ENCODE measurements around the gene ZNF536. TPM values are rescaled to one million over a fixed set of nuclear protein-coding genes. Genes with fewer than 3 reads are reported as not detected.

ZNF536 gene
- total and polyA plus RNA-seq, 9 of the 15 experiments (the other 6 are each of a cell fraction or from before 2014, with no cell fraction given): not detected

DNA sequence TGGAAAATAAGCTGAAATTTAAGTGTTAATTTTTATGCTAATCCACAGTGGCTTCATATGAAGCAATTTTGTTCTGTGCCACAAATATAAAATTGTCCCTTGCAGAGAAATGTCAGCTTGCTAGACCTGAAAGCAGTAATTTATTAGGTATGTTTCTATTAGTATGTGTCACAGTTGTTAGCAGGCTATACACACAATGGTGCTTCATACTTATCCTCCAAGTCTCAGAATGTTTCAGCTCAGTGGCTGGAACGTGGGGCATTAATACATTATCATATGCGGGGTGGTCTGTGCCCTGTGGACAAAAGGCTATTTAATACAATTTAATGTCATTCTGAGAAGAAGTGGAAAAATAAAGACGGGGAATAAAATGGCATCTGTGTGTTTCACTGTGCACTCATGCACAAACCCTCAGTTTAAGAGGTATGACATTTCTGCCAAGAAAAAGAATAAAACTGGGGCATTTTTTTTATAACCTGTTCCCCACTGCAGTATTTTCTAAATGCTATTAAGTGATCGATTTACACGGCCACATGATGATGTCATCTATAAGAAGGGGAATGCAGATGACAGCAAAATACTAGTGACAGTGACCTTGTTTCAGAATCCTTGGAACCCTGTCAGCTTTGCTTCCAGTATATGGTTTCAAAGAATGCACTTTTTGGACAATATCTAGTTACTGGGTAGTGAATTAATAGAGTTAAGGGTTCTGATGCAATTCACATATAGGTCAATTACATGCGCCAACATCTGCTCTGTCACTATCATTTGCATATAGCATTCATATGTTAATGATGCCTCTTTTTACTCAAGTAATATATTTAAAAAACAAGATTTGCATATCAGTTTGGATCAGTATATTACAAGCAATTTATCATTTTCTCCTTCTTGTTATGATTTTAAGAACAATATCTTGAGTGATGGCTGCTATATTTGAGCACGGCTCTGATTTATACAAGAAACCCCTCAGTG lies 21.2 kb upstream of the ZNF536 start (continued):
- TF ChIP-seq, protein P1, sequence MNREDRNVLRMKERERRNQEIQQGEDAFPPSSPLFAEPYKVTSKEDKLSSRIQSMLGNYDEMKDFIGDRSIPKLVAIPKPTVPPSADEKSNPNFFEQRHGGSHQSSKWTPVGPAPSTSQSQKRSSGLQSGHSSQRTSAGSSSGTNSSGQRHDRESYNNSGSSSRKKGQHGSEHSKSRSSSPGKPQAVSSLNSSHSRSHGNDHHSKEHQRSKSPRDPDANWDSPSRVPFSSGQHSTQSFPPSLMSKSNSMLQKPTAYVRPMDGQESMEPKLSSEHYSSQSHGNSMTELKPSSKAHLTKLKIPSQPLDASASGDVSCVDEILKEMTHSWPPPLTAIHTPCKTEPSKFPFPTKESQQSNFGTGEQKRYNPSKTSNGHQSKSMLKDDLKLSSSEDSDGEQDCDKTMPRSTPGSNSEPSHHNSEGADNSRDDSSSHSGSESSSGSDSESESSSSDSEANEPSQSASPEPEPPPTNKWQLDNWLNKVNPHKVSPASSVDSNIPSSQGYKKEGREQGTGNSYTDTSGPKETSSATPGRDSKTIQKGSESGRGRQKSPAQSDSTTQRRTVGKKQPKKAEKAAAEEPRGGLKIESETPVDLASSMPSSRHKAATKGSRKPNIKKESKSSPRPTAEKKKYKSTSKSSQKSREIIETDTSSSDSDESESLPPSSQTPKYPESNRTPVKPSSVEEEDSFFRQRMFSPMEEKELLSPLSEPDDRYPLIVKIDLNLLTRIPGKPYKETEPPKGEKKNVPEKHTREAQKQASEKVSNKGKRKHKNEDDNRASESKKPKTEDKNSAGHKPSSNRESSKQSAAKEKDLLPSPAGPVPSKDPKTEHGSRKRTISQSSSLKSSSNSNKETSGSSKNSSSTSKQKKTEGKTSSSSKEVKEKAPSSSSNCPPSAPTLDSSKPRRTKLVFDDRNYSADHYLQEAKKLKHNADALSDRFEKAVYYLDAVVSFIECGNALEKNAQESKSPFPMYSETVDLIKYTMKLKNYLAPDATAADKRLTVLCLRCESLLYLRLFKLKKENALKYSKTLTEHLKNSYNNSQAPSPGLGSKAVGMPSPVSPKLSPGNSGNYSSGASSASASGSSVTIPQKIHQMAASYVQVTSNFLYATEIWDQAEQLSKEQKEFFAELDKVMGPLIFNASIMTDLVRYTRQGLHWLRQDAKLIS (CRISPR knock-in tag; IDR thresholded peaks at IDR 0.05): no peak
- TF ChIP-seq ZNF140 (CRISPR knock-in tag; IDR thresholded peaks at IDR 0.05): no peak

DNA sequence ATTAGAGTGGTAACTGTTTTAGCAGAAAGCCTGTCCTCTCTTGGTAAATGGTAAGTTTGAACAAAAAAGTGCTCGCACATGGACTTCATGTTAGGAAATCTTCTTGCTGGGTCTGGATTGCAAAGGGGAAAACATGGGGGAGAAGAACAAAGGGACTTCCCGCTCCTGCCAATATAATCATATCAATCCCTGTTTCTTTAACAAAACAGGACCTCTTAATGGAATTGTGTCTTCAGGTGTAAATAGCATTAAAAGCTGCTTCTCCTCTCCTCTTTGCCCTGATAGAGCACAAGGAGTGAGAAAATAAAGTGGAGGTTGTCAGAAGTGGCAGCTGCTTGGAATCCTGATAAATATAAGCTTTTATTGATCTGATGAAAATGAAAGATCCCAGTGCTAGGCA lies 20.4 kb upstream of the ZNF536 start:
- Histone ChIP-seq H3K27me3 (ENCODE audit: control insufficient read depth in 2 of 2, insufficient read depth in 2 of 2, low read length in 2 of 2) (peaks cover 0 to 3% of the 10 kb centered on the region in 2 experiments; a peak in 2 of 5 replicates), H3K9ac (ENCODE audit: insufficient read depth in 1 of 2, low read depth in 2 of 2, low read length in 2 of 2) (no peak overlapping the region), H4K20me1 (replicated peaks; ENCODE audit: control insufficient read depth, insufficient read depth, low read length) (no peaks in the 10 kb centered on the region), H3K9me1 (ENCODE audit: control insufficient read depth, insufficient read depth, low read length) (no peaks in the 10 kb centered on the region), H3K9me3 (replicated peaks; ENCODE audit: control insufficient read depth, insufficient read depth, low read depth, low read length) (no peaks in the 10 kb centered on the region), H3K4me2 (ENCODE audit: insufficient read depth, low read length) (no peak overlapping the region), H3K4me1 (replicated peaks in 1 of 2; ENCODE audit: control insufficient read depth in 2 of 2, insufficient read depth in 2 of 2, low read length in 2 of 2) (no peaks in the 10 kb centered on the region), H3K36me3 (ENCODE audit: control insufficient read depth, insufficient read depth, low read length) (no peaks in the 10 kb centered on the region), H3K4me3 (no peak overlapping the region), H3K27ac (ENCODE audit: extremely low read depth, low read depth, low read length) (no peak overlapping the region), H3K79me2 (ENCODE audit: control insufficient read depth, insufficient read depth, low read length) (no peaks in the 10 kb centered on the region), H2AFZ (ENCODE audit: low read depth, low read length) (no peak overlapping the region)
- FAIRE-seq (no peak), ATAC-seq (no peak), DNase-seq (ENCODE audit: extremely low read depth in 1 of 4, low spot score in 3 of 4) (no peak)
- intact Hi-C loops (cut with micrococcal nuclease): no loop called here
- ChIA-PET CTCF (ENCODE audit: low intra/inter-chr PET ratio) (no interaction called here), POLR2A (interaction anchor here (1.1 kb wide), 1 partner anchor 17 kb away, joined by 5 read pairs; no protein-coding TSS in a partner anchor)
- in situ Hi-C loops (cut with MboI): no loop called here
- no TSS peak for BruUV-seq (replicated peaks)
- WGBS (ENCODE audit: insufficient coverage, low coverage, missing lambda C conversion rate): 0% methylated on average over 2 of the region's 2 CpGs
- TF ChIP-seq, protein P2, sequence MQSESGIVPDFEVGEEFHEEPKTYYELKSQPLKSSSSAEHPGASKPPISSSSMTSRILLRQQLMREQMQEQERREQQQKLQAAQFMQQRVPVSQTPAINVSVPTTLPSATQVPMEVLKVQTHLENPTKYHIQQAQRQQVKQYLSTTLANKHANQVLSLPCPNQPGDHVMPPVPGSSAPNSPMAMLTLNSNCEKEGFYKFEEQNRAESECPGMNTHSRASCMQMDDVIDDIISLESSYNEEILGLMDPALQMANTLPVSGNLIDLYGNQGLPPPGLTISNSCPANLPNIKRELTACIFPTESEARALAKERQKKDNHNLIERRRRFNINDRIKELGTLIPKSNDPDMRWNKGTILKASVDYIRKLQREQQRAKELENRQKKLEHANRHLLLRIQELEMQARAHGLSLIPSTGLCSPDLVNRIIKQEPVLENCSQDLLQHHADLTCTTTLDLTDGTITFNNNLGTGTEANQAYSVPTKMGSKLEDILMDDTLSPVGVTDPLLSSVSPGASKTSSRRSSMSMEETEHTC (IDR thresholded peaks at IDR 0.05): no peak
- TF ChIP-seq NCOA1 (IDR thresholded peaks at IDR 0.05; ENCODE audit: low read depth): no peak
- TF ChIP-seq MEF2A (IDR thresholded peaks at IDR 0.05; ENCODE audit: control insufficient read depth, low read depth, low read length): no peak
- no peak for TF ChIP-seq HDAC1 (IDR thresholded peaks at IDR 0.05)
- no peak for TF ChIP-seq ZNF324 (CRISPR knock-in tag; IDR thresholded peaks at IDR 0.05)
